HepG2 (cell line): ENCODE data around the gene ETNK1. TPM values are rescaled to one million over a fixed set of nuclear protein-coding genes. Genes with fewer than 3 reads are reported as not detected.

Experiments
- ATAC-seq: fragments of 200-7000 bp; cut with Tn5 transposase; 3 replicates; pipeline ENCODE4 v1.9.1; 2020; ENCODE audit warnings: mild to moderate bottlenecking, moderate library complexity
- BruUV-seq: library from RNA; stranded (reverse); fragments of 400-500 nt; replicated peaks from 2 replicates; lab custom pipeline; 2021; lab: Mats Ljungman, UMichigan
- CTCF ChIA-PET: fragments of 300-600 bp; formaldehyde crosslinking; extraction: SDS; loops from one replicate; lab custom pipeline; 2021; ENCODE audit warnings: low total read pairs, inconsistent platforms, low intra/inter-chr PET ratio; lab: Yijun Ruan, JAX
- POLR2A ChIA-PET: fragments of 350-600 bp; sonication (Branson Sonifier 250); formaldehyde crosslinking; loops from one replicate; lab custom pipeline; 2020; ENCODE audit warnings: antibody characterized with exemption, inconsistent platforms; lab: Yijun Ruan, JAX
- DNase-seq: peaks from one replicate; pipeline ENCODE4 v3.0.0-alpha.2; 2015; ENCODE audit warnings: low spot score
- FAIRE-seq: peaks from 3 replicates; lab custom pipeline; 2011; peaks lifted over from hg19 to GRCh38; lab: Jason Lieb, UNC
- H2AFZ ChIP-seq: one replicate; pipeline ENCODE4 v1.6.1; 2011; ENCODE audit warnings: low read length, inconsistent platforms
- H3K27ac ChIP-seq: fragments of 300-600 bp; 3 replicates; pipeline ENCODE4 v1.8.0; 2011; ENCODE audit warnings: mixed run types, mild to moderate bottlenecking, mixed read lengths, low read length, inconsistent platforms; ENCODE audit not compliant: insufficient read depth; ENCODE audit errors: extremely low read length
- H3K27me3 ChIP-seq, 2 experiments: fragments of 200-600 bp in 1 of 2; 2 replicates in 1 of 2; 3 replicates in 1 of 2; pipeline versions ENCODE4 v1.6.0 to v1.8.0; 2011; ENCODE audit warnings: low read length in 2 of 2, mild to moderate bottlenecking in 2 of 2, moderate library complexity in 2 of 2, inconsistent platforms in 1 of 2; ENCODE audit not compliant: insufficient read depth in 2 of 2, control insufficient read depth in 1 of 2
- H3K36me3 ChIP-seq, 2 experiments: fragments of 200-600 bp in 1 of 2; replicated peaks in 1 of 2; 2 replicates in 1 of 2; 3 replicates in 1 of 2; pipeline versions ENCODE4 v1.5.1 to v1.8.0; 2011; ENCODE audit warnings: low read length in 2 of 2, inconsistent platforms in 1 of 2; ENCODE audit not compliant: insufficient read depth in 2 of 2, control insufficient read depth in 1 of 2
- H3K4me1 ChIP-seq: 2 replicates; pipeline ENCODE4 v1.5.1; 2012; ENCODE audit warnings: low read length, inconsistent platforms; ENCODE audit not compliant: insufficient read depth
- H3K4me2 ChIP-seq: 2 replicates; pipeline ENCODE4 v1.6.0; 2011; ENCODE audit warnings: low read depth, low read length, inconsistent platforms
- H3K4me3 ChIP-seq, 3 experiments: fragments of 200-600 bp in 1 of 3; sonication (generic), shearing (Covaris generic) in 1 of 3; replicated peaks in 1 of 3; 2 replicates each; pipeline ENCODE4 v1.5.1; 2011 to 2016; ENCODE audit warnings: low read length in 3 of 3, inconsistent platforms in 2 of 3, low read depth in 2 of 3, mild to moderate bottlenecking in 2 of 3, control low read depth in 1 of 3, mixed read lengths in 1 of 3; ENCODE audit not compliant: insufficient read depth in 1 of 3
- H3K79me2 ChIP-seq: one replicate; pipeline ENCODE4 v1.6.1; 2011; ENCODE audit warnings: low read length, inconsistent platforms; ENCODE audit not compliant: insufficient read depth
- H3K9ac ChIP-seq: 2 replicates; pipeline ENCODE4 v1.6.0; 2011; ENCODE audit warnings: mild to moderate bottlenecking, low read depth, low read length, inconsistent platforms; ENCODE audit not compliant: insufficient read depth
- H3K9me3 ChIP-seq: 2 replicates; pipeline ENCODE4 v1.5.1; 2012; ENCODE audit warnings: mild to moderate bottlenecking, low read length
- H4K20me1 ChIP-seq: 2 replicates; pipeline ENCODE4 v1.6.0; 2011; ENCODE audit warnings: inconsistent platforms, mild to moderate bottlenecking, low read length, moderate library complexity; ENCODE audit not compliant: insufficient read depth
- DR1 ChIP-seq: sonication (generic); formaldehyde crosslinking; IDR thresholded peaks from 2 replicates; pipeline ENCODE4 v1.8.0; 2021; ENCODE audit warnings: mild to moderate bottlenecking, missing genetic modification reagents, inconsistent platforms
- GTF3A ChIP-seq: sonication (generic); formaldehyde crosslinking; conservative IDR thresholded peaks from 2 replicates; pipeline ENCODE4 v1.4.0; 2020; ENCODE audit warnings: mild to moderate bottlenecking, missing genetic modification reagents
- HNF4A ChIP-seq: sonication (generic); formaldehyde crosslinking; IDR thresholded peaks from 2 replicates; pipeline ENCODE4 v1.4.0; 2020; ENCODE audit warnings: missing genetic modification reagents
- JARID2 ChIP-seq: sonication (generic); formaldehyde crosslinking; IDR thresholded peaks from 2 replicates; pipeline ENCODE4 v1.8.1; 2023; ENCODE audit warnings: missing genetic modification reagents, inconsistent platforms; ENCODE audit not compliant: insufficient replicate concordance
- KAT8 ChIP-seq: IDR thresholded peaks from 2 replicates; pipeline ENCODE4 v1.6.1; 2016; ENCODE audit warnings: missing genetic modification reagents, missing compliant biosample characterization
- MIXL1 ChIP-seq: IDR thresholded peaks from 2 replicates; pipeline ENCODE4 v1.6.1; 2016
- NCOR1 ChIP-seq: fragments of 200-600 bp; sonication (generic); IDR thresholded peaks from 2 replicates; pipeline ENCODE4 v1.7.0; 2017; ENCODE audit warnings: antibody characterized with exemption, low read length, borderline replicate concordance
- NFE2 ChIP-seq: sonication (generic); formaldehyde crosslinking; IDR thresholded peaks from 2 replicates; pipeline ENCODE4 v1.4.0; 2020; ENCODE audit warnings: missing genetic modification reagents
- RAD21 ChIP-seq: fragments of 450-650 bp; formaldehyde crosslinking; IDR thresholded peaks from 2 replicates; pipeline ENCODE4 v1.5.0; 2020; ENCODE audit warnings: mild to moderate bottlenecking
- ZBTB42 ChIP-seq: sonication (generic); formaldehyde crosslinking; IDR thresholded peaks from 2 replicates; pipeline ENCODE4 v1.5.0; 2020; ENCODE audit warnings: mild to moderate bottlenecking, missing genetic modification reagents
- ZFY ChIP-seq: sonication (generic); formaldehyde crosslinking; IDR thresholded peaks from 2 replicates; pipeline ENCODE4 v1.4.0; 2020; ENCODE audit warnings: missing genetic modification reagents
- ZNF12 ChIP-seq: sonication (generic); formaldehyde crosslinking; IDR thresholded peaks from 2 replicates; pipeline ENCODE4 v1.5.0; 2020; ENCODE audit warnings: missing genetic modification reagents
- WGBS: methylation state at CpG from one replicate; pipeline ENCODE4 v1.1.6; 2017; ENCODE audit warnings: low lambda C conversion rate; 5-methylcytosine and 5-hydroxymethylcytosine counted together
- in situ Hi-C: cut with HindIII; loops from 2 replicates; pipeline ENCODE4 v1.10.0; 2017; ENCODE audit warnings: low pct_unique_long_range_greater_than_20kb; ENCODE audit not compliant: extremely low pct_ligation_motif_present
- intact Hi-C: fragments of 100-400 bp; cut with micrococcal nuclease; formaldehyde crosslinking; loops from one replicate; pipeline ENCODE4 v1.10.0; 2022; ENCODE audit not compliant: unreplicated experiment
- polyA plus RNA-seq, 8 experiments: library from polyadenylated mRNA; depleted of rRNA in 3 of 8; stranded (reverse) in 7 of 8; unstranded in 1 of 8; fragments of >200 nt; fragmentation: Illumina TruSeq in 4 of 8; extraction: Trizol in 4 of 8; gene quantifications; 2 replicates each; pipeline versions ENCODE4 v1.2.1 to v1.2.3, GENCODE V29; 2011 to 2016; ENCODE audit warnings: low read depth in 4 of 8, missing spikeins in 1 of 8, mixed read lengths in 1 of 8; ENCODE audit not compliant: insufficient read depth in 1 of 8
- total RNA-seq, 5 experiments: library from RNA; depleted of rRNA; stranded (reverse); fragments of >200 nt; fragmentation: Illumina TruSeq; extraction: Trizol; gene quantifications; 2 replicates each; pipeline ENCODE4 v1.2.3, GENCODE V29; 2016; ENCODE audit warnings: low read depth in 1 of 5
- TF ChIP-seq, protein P1 (sequence below): conservative IDR thresholded peaks from 2 replicates; pipeline ENCODE4 v1.6.1; 2018; ENCODE audit warnings: missing genetic modification reagents
- TF ChIP-seq, protein P2 (sequence below): IDR thresholded peaks from 2 replicates; pipeline ENCODE4 v1.6.1; 2016; ENCODE audit warnings: missing genetic modification reagents, missing compliant biosample characterization
- TF ChIP-seq, protein P3 (sequence below): sonication (generic); formaldehyde crosslinking; IDR thresholded peaks from 2 replicates; pipeline ENCODE4 v1.4.0; 2020; ENCODE audit warnings: missing genetic modification reagents

The ETNK1 gene
- total and polyA plus RNA-seq, 2 of the 13 experiments (the other 11 are each of a cell fraction or from before 2014, with no cell fraction given), result 14.4 to 55.7 TPM

DNA sequence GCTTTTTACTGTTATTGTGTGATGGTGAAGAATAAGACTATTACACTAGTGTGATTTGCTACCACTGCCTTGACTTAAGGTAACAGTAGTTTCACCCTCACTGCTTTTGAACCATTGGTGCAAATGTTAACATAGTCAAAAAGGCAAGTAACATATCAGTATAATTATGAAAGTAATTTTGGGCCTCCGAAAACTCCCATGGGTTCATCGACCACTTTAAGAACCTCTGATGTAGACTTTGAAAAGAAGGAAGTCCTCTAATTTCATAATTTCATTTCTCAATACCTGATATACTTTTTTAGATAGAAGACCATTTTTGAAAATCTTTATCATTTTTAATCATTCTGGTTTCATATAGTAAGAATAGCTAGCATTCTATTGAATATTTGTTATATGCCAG is 57.7 kb downstream of the ETNK1 start:
- POLR2A ChIA-PET, result no interaction called here
- no peak for ATAC-seq

More for the DNA sequence above, 57.7 kb downstream of the ETNK1 start:
- no peak overlapping the region for H3K4me3 ChIP-seq
- H3K36me3 ChIP-seq, result peaks cover 5 to 21% of the 10 kb centered on the region in 2 experiments
- no peaks in the 10 kb centered on the region for H4K20me1 ChIP-seq
- H3K79me2 ChIP-seq, result no peaks in the 10 kb centered on the region
- in situ Hi-C loops, result no loop called here
- H3K27me3 ChIP-seq, result no peaks in the 10 kb centered on the region
- BruUV-seq, result no TSS peak
- H2AFZ ChIP-seq, result no peak overlapping the region
- DNase-seq (no peak), FAIRE-seq (no peak)
- intact Hi-C loops, result loop anchor here (10.0 kb wide), 1 partner anchor 372 kb away; no protein-coding TSS in a partner anchor
- CTCF ChIA-PET, result no interaction called here
- 94% methylated on average over 2 of the region's 2 CpGs for WGBS
- TF ChIP-seq ZFY (CRISPR knock-in tag) (no peak), HNF4A (CRISPR knock-in tag) (no peak), ZBTB42 (no peak), NFE2 (CRISPR knock-in tag) (no peak), GTF3A (CRISPR knock-in tag) (no peak), DR1 (no peak), ZNF12 (CRISPR knock-in tag) (no peak), NCOR1 (no peak), KAT8 (CRISPR knock-in tag) (no peak), MIXL1 (CRISPR knock-in tag) (no peak), JARID2 (CRISPR knock-in tag) (no peak), RAD21 (CRISPR knock-in tag) (no peak)
- TF ChIP-seq, protein P1, sequence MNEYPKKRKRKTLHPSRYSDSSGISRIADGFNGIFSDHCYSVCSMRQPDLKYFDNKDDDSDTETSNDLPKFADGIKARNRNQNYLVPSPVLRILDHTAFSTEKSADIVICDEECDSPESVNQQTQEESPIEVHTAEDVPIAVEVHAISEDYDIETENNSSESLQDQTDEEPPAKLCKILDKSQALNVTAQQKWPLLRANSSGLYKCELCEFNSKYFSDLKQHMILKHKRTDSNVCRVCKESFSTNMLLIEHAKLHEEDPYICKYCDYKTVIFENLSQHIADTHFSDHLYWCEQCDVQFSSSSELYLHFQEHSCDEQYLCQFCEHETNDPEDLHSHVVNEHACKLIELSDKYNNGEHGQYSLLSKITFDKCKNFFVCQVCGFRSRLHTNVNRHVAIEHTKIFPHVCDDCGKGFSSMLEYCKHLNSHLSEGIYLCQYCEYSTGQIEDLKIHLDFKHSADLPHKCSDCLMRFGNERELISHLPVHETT, result no peak
- TF ChIP-seq, protein P2, sequence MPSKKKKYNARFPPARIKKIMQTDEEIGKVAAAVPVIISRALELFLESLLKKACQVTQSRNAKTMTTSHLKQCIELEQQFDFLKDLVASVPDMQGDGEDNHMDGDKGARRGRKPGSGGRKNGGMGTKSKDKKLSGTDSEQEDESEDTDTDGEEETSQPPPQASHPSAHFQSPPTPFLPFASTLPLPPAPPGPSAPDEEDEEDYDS (CRISPR knock-in tag), result no peak
- TF ChIP-seq, protein P3, sequence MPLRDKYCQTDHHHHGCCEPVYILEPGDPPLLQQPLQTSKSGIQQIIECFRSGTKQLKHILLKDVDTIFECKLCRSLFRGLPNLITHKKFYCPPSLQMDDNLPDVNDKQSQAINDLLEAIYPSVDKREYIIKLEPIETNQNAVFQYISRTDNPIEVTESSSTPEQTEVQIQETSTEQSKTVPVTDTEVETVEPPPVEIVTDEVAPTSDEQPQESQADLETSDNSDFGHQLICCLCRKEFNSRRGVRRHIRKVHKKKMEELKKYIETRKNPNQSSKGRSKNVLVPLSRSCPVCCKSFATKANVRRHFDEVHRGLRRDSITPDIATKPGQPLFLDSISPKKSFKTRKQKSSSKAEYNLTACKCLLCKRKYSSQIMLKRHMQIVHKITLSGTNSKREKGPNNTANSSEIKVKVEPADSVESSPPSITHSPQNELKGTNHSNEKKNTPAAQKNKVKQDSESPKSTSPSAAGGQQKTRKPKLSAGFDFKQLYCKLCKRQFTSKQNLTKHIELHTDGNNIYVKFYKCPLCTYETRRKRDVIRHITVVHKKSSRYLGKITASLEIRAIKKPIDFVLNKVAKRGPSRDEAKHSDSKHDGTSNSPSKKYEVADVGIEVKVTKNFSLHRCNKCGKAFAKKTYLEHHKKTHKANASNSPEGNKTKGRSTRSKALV (CRISPR knock-in tag), result no peak
- no peak overlapping the region for H3K27ac ChIP-seq
- no peak overlapping the region for H3K4me2 ChIP-seq
- H3K4me1 ChIP-seq, result peaks cover 7% of the 10 kb centered on the region; the same call in 1 of the 2 replicates
- no peak overlapping the region for H3K9ac ChIP-seq
- no peaks in the 10 kb centered on the region for H3K9me3 ChIP-seq
